ENCODE measurements around the gene MOGAT1. TPM values are rescaled to one million over a fixed set of nuclear protein-coding genes. Genes with fewer than 3 reads are reported as not detected.

Gene MOGAT1
- polyA plus RNA-seq, 2 of the 4 experiments (the other 2 are of a cell fraction) = not detected

GRCh38 chr2:222751821-222752719, 80.6 kb downstream of the MOGAT1 start:
- no peaks in the 10 kb centered on the region for H3K9me3 ChIP-seq
- no peak overlapping the region for H3K4me3 ChIP-seq
- DNase-seq (ENCODE audit: low read depth in 1 of 2, low spot score in 1 of 2) (no peak), FAIRE-seq (no peak), ATAC-seq (no peak)
- ChIA-PET POLR2A (no interaction called here), CTCF (interaction anchor here (1.5 to 2.0 kb wide), 3 partner anchors 12 to 62 kb away, joined by 4 to 6 read pairs (median 4); no protein-coding TSS in a partner anchor)
- no peak overlapping the region for H3K27ac ChIP-seq
- WGBS (ENCODE audit: missing lambda C conversion rate) = 72% methylated on average over 13 of the region's 13 CpGs
- peaks cover 10% of the 10 kb centered on the region for H3K4me1 ChIP-seq
- H3K4me2 ChIP-seq = no peak overlapping the region
- TF ChIP-seq MAFK (IDR thresholded peaks at IDR 0.05; ENCODE audit: partially characterized antibody) = no peak
- no peak for TF ChIP-seq TP53 (CRISPR knock-in tag; IDR thresholded peaks at IDR 0.05)
- TF ChIP-seq HEYL (CRISPR knock-in tag; IDR thresholded peaks at IDR 0.05) = no peak
- TF ChIP-seq HOXB13 (CRISPR knock-in tag; IDR thresholded peaks at IDR 0.05; ENCODE audit: low read depth) = no peak
- TF ChIP-seq CBX2 (IDR thresholded peaks at IDR 0.05; ENCODE audit: borderline replicate concordance, low read depth) = no peak
- TF ChIP-seq MYC (IDR thresholded peaks at IDR 0.05; ENCODE audit: borderline replicate concordance, low read length) = no peak
- no peak for TF ChIP-seq EHMT2 (IDR thresholded peaks at IDR 0.05; ENCODE audit: low read depth)
- no peak for TF ChIP-seq KDM5A (IDR thresholded peaks at IDR 0.05)
- no peak for TF ChIP-seq FOSB (CRISPR knock-in tag; IDR thresholded peaks at IDR 0.05)
- no peak for TF ChIP-seq NR3C1 (IDR thresholded peaks at IDR 0.05)

DNA sequence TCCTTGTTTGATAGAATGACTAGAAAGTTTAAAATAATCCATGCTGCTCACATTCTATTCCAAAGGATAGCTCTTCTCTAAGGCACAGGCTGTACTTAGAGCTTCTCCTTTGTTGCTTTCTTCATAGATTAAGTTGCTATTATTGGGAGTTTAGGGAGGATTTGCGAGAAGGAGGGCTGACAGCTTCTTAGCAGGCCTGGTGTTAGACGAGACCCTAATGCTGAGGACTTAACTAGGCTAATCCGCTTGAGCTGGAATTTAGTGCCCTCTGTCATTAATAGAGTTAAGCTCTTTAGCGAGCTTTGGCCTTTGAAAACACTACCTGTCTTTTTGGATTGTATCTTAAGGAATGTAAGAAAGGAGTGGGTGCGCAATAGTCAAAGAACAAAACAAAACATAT, 81.3 kb downstream of the MOGAT1 start:
- WGBS (ENCODE audit: missing lambda C conversion rate) = 91% methylated on average over 5 of the region's 5 CpGs
- H3K27ac ChIP-seq = no peak overlapping the region
- no peak for DNase-seq (ENCODE audit: low read depth in 1 of 2, low spot score in 1 of 2)
- H3K4me3 ChIP-seq = no peak overlapping the region
- no peak for ATAC-seq
- TF ChIP-seq ZC3H11A (IDR thresholded peaks at IDR 0.05) (no peak), RAD21 (conservative IDR thresholded peaks at IDR 0.05 in 1 of 2, IDR thresholded peaks at IDR 0.05 in 1 of 2) (no peak), POLR2A (IDR thresholded peaks at IDR 0.05; ENCODE audit: low read length) (no peak), BHLHE40 (IDR thresholded peaks at IDR 0.05; ENCODE audit: low read depth, low read length) (no peak), FOXS1 (CRISPR knock-in tag; IDR thresholded peaks at IDR 0.05) (no peak), EHF (CRISPR knock-in tag; IDR thresholded peaks at IDR 0.05) (no peak), EP300 (IDR thresholded peaks at IDR 0.05) (no peak), HOXA7 (CRISPR knock-in tag; IDR thresholded peaks at IDR 0.05) (no peak), HOXB5 (CRISPR knock-in tag; IDR thresholded peaks at IDR 0.05) (no peak), HOXB13 (CRISPR knock-in tag; IDR thresholded peaks at IDR 0.05; ENCODE audit: low read depth) (no peak), ZNF302 (CRISPR knock-in tag; IDR thresholded peaks at IDR 0.05) (no peak), HDAC2 (IDR thresholded peaks at IDR 0.05) (no peak), MAFK (IDR thresholded peaks at IDR 0.05; ENCODE audit: partially characterized antibody) (no peak), RFX5 (IDR thresholded peaks at IDR 0.05) (no peak), CBX8 (IDR thresholded peaks at IDR 0.05) (no peak), FOSL2 (IDR thresholded peaks at IDR 0.05) (no peak), FOSL2 (CRISPR knock-in tag; IDR thresholded peaks at IDR 0.05) (no peak), PBX3 (IDR thresholded peaks at IDR 0.05) (no peak)
- TF ChIP-seq, protein P1, sequence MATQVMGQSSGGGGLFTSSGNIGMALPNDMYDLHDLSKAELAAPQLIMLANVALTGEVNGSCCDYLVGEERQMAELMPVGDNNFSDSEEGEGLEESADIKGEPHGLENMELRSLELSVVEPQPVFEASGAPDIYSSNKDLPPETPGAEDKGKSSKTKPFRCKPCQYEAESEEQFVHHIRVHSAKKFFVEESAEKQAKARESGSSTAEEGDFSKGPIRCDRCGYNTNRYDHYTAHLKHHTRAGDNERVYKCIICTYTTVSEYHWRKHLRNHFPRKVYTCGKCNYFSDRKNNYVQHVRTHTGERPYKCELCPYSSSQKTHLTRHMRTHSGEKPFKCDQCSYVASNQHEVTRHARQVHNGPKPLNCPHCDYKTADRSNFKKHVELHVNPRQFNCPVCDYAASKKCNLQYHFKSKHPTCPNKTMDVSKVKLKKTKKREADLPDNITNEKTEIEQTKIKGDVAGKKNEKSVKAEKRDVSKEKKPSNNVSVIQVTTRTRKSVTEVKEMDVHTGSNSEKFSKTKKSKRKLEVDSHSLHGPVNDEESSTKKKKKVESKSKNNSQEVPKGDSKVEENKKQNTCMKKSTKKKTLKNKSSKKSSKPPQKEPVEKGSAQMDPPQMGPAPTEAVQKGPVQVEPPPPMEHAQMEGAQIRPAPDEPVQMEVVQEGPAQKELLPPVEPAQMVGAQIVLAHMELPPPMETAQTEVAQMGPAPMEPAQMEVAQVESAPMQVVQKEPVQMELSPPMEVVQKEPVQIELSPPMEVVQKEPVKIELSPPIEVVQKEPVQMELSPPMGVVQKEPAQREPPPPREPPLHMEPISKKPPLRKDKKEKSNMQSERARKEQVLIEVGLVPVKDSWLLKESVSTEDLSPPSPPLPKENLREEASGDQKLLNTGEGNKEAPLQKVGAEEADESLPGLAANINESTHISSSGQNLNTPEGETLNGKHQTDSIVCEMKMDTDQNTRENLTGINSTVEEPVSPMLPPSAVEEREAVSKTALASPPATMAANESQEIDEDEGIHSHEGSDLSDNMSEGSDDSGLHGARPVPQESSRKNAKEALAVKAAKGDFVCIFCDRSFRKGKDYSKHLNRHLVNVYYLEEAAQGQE (IDR thresholded peaks at IDR 0.05) = no peak
- TF ChIP-seq, protein P2, sequence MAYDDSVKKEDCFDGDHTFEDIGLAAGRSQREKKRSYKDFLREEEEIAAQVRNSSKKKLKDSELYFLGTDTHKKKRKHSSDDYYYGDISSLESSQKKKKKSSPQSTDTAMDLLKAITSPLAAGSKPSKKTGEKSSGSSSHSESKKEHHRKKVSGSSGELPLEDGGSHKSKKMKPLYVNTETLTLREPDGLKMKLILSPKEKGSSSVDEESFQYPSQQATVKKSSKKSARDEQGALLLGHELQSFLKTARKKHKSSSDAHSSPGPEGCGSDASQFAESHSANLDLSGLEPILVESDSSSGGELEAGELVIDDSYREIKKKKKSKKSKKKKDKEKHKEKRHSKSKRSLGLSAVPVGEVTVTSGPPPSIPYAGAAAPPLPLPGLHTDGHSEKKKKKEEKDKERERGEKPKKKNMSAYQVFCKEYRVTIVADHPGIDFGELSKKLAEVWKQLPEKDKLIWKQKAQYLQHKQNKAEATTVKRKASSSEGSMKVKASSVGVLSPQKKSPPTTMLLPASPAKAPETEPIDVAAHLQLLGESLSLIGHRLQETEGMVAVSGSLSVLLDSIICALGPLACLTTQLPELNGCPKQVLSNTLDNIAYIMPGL (CRISPR knock-in tag; IDR thresholded peaks at IDR 0.05; ENCODE audit: borderline replicate concordance) = no peak
- CTCF ChIA-PET = interaction anchor here (1.2 to 2.0 kb wide), 3 partner anchors 13 to 162 kb away, joined by 4 to 6 read pairs (median 4); no protein-coding TSS in a partner anchor
- POLR2A ChIA-PET = no interaction called here
- H3K4me2 ChIP-seq = no peak overlapping the region
- no peak for FAIRE-seq
- H3K9me3 ChIP-seq = no peaks in the 10 kb centered on the region
- H3K4me1 ChIP-seq = peaks cover 17% of the 10 kb centered on the region
